ENCODE data around the gene PLA2G4E. TPM values are rescaled to one million over a fixed set of nuclear protein-coding genes. Genes with fewer than 3 reads are reported as not detected.
A peak's percentile ranks its signal among the peaks of the same experiment; 100 is the strongest.

PLA2G4E gene
- total and polyA plus RNA-seq, 2 of the 13 experiments (the other 11 are each of a cell fraction or from before 2014, with no cell fraction given) = not detected

DNA sequence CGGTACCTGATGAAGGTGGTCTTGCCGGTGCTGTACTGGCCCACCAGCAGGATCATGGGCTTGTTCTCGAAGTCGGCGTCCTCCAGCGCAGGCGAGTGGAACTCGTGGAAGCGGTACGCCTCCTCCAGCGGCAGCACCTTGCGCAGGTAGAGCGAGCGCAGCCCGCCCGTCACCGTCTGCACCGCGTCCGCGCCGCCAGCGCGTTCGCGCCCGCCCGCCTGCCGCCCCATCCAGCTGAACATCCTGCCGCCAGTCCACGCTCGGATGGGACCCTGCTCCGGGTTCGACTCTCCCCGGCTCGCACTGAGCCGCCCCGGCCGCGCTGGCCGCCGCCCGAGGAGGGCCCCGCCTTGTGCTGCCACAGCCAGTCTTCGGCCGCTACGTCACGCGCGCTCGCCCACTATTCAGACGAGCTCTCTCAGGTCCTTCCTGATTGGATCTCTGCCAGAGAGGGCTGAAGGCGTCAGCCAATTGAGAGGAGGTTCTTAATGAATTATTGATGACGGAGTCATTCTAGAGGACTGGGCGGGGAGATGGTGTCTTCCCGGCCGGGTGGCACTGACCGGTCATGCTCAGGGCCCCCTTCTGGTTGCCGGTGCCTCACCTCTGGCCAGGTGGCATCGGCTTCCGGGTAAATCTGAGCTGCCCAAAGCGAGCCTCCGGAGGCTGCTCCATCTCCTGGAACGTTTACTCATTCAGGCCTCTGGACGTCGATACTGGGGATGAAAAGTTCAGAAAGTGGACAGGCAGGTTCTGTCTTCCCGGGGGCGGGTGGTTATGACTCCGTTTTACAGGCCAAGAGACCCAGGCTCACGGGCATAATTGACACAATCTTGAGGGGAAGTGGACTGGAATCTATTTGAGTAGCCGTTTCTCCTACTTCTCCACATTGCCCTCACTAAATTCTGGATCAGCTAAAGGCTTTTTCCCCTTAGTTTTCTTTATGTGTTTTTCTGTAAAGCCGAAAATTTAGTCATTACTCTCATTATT, 48.3 kb downstream of the PLA2G4E start, which contains the start of gene EHD4 (continued):
- TF ChIP-seq, protein P1, sequence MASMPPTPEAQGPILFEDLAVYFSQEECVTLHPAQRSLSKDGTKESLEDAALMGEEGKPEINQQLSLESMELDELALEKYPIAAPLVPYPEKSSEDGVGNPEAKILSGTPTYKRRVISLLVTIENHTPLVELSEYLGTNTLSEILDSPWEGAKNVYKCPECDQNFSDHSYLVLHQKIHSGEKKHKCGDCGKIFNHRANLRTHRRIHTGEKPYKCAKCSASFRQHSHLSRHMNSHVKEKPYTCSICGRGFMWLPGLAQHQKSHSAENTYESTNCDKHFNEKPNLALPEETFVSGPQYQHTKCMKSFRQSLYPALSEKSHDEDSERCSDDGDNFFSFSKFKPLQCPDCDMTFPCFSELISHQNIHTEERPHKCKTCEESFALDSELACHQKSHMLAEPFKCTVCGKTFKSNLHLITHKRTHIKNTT (CRISPR knock-in tag; IDR thresholded peaks at IDR 0.05) = no peak
- TF ChIP-seq ZNF674 (CRISPR knock-in tag; IDR thresholded peaks at IDR 0.05; ENCODE audit: low read depth) (0 out of 2 replicates have a peak, but pooled peaks have one; percentile 70), NR2C2 (CRISPR knock-in tag; IDR thresholded peaks at IDR 0.05; ENCODE audit: borderline replicate concordance) (peak; percentile 59), SETDB1 (CRISPR knock-in tag; IDR thresholded peaks at IDR 0.05; ENCODE audit: borderline replicate concordance) (no peak), ZNF274 (CRISPR knock-in tag; IDR thresholded peaks at IDR 0.05) (no peak), ASH2L (IDR thresholded peaks at IDR 0.05; ENCODE audit: insufficient read length, low read depth, low read length) (peak; percentile 74), EEA1 (CRISPR knock-in tag; IDR thresholded peaks at IDR 0.05; ENCODE audit: borderline replicate concordance) (no peak), ZZZ3 (CRISPR knock-in tag; IDR thresholded peaks at IDR 0.05; ENCODE audit: borderline replicate concordance) (no peak), U2AF2 (IDR thresholded peaks at IDR 0.05; ENCODE audit: low read depth, low read length) (no peak), ZNF788 (CRISPR knock-in tag; IDR thresholded peaks at IDR 0.05; ENCODE audit: borderline replicate concordance) (peak; percentile 73; the same call in 1 of the 2 replicates), NKX3-1 (CRISPR knock-in tag; IDR thresholded peaks at IDR 0.05) (peak; percentile 28; the same call in 1 of the 2 replicates), NFRKB (IDR thresholded peaks at IDR 0.05) (no peak), SRSF4 (IDR thresholded peaks at IDR 0.05; ENCODE audit: low read depth, low read length, poor library complexity, severe bottlenecking) (no peak), HOXA5 (CRISPR knock-in tag; IDR thresholded peaks at IDR 0.05) (0 out of 2 replicates have a peak, but pooled peaks have one; percentile 58), ZBTB1 (CRISPR knock-in tag; IDR thresholded peaks at IDR 0.05; ENCODE audit: borderline replicate concordance) (no peak)
- TF ChIP-seq, protein P2, sequence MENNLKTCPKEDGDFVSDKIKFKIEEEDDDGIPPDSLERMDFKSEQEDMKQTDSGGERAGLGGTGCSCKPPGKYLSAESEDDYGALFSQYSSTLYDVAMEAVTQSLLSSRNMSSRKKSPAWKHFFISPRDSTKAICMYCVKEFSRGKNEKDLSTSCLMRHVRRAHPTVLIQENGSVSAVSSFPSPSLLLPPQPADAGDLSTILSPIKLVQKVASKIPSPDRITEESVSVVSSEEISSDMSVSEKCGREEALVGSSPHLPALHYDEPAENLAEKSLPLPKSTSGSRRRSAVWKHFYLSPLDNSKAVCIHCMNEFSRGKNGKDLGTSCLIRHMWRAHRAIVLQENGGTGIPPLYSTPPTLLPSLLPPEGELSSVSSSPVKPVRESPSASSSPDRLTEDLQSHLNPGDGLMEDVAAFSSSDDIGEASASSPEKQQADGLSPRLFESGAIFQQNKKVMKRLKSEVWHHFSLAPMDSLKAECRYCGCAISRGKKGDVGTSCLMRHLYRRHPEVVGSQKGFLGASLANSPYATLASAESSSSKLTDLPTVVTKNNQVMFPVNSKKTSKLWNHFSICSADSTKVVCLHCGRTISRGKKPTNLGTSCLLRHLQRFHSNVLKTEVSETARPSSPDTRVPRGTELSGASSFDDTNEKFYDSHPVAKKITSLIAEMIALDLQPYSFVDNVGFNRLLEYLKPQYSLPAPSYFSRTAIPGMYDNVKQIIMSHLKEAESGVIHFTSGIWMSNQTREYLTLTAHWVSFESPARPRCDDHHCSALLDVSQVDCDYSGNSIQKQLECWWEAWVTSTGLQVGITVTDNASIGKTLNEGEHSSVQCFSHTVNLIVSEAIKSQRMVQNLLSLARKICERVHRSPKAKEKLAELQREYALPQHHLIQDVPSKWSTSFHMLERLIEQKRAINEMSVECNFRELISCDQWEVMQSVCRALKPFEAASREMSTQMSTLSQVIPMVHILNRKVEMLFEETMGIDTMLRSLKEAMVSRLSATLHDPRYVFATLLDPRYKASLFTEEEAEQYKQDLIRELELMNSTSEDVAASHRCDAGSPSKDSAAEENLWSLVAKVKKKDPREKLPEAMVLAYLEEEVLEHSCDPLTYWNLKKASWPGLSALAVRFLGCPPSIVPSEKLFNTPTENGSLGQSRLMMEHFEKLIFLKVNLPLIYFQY (CRISPR knock-in tag; IDR thresholded peaks at IDR 0.05; ENCODE audit: borderline replicate concordance) = 0 out of 2 replicates have a peak, but pooled peaks have one; percentile 18
- TF ChIP-seq, protein P3, sequence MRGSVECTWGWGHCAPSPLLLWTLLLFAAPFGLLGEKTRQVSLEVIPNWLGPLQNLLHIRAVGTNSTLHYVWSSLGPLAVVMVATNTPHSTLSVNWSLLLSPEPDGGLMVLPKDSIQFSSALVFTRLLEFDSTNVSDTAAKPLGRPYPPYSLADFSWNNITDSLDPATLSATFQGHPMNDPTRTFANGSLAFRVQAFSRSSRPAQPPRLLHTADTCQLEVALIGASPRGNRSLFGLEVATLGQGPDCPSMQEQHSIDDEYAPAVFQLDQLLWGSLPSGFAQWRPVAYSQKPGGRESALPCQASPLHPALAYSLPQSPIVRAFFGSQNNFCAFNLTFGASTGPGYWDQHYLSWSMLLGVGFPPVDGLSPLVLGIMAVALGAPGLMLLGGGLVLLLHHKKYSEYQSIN (CRISPR knock-in tag; IDR thresholded peaks at IDR 0.05; ENCODE audit: borderline replicate concordance) = no peak
- TF ChIP-seq, protein P4, sequence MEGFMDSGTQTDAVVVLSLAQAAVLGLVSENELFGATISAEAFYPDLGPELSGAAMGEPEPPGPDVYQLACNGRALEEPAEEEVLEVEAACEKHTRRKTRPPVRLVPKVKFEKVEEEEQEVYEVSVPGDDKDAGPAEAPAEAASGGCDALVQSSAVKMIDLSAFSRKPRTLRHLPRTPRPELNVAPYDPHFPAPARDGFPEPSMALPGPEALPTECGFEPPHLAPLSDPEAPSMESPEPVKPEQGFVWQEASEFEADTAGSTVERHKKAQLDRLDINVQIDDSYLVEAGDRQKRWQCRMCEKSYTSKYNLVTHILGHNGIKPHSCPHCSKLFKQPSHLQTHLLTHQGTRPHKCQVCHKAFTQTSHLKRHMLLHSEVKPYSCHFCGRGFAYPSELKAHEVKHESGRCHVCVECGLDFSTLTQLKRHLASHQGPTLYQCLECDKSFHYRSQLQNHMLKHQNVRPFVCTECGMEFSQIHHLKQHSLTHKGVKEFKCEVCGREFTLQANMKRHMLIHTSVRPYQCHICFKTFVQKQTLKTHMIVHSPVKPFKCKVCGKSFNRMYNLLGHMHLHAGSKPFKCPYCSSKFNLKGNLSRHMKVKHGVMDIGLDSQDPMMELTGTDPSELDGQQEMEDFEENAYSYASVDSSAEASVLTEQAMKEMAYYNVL (CRISPR knock-in tag; IDR thresholded peaks at IDR 0.05; ENCODE audit: borderline replicate concordance) = peak; percentile 30; the same call in 1 of the 2 replicates

Data from HepG2 (cell line).